Sigmoid colon (tissue), 4 donors: ENCODE measurements around the gene CAMK1G.

ENCODE experiments used
- CTCF ChIP-seq, 4 experiments: fragments of 450-650 bp in 3 of 4; fragments of 200-600 bp in 1 of 4; IDR thresholded peaks; one replicate each; pipeline ENCODE4 v1.5.1; 2016 to 2019; ENCODE audit warnings: antibody characterized with exemption in 4 of 4, mild to moderate bottlenecking in 3 of 4, moderate library complexity in 2 of 4
- POLR2A ChIP-seq, 2 donors: fragments of 450-650 bp; IDR thresholded peaks; one replicate each; pipeline ENCODE4 v1.6.1; 2016; ENCODE audit warnings: antibody characterized with exemption in 2 of 2, mild to moderate bottlenecking in 2 of 2, moderate library complexity in 2 of 2
- POLR2AphosphoS5 ChIP-seq, 4 donors: sonication (generic); formaldehyde crosslinking; IDR thresholded peaks; one replicate each; pipeline ENCODE4 v1.6.1; 2017; ENCODE audit warnings: antibody characterized with exemption in 4 of 4

DNA sequence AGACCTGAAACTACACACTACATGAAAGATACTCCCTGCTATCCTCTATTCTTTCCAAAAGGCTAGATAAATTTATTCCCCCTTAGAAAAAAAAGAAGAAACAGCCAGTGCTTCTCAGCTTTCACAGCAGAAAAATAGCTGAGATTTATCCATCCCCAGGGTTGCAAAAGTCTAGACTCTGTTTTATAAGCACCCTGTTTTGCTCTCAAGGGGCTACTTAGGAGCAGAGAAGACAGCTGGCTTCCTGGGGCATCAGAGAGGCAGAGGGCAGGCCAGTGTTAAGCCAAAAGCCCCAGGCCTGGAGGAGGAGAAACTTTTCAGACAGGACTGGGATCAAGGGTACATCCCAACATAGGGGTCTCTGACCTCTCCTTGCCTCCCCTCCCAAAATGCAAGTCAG, 64.8 kb downstream of the CAMK1G start:
- TF ChIP-seq CTCF (IDR thresholded peaks at IDR 0.05) (no peak), POLR2AphosphoS5 (IDR thresholded peaks at IDR 0.05) (no peak), POLR2A (IDR thresholded peaks at IDR 0.05) (no peak)
